GM23338 (cell line): ENCODE data around the gene PXMP2. TPM values are rescaled to one million over a fixed set of nuclear protein-coding genes. Genes with fewer than 3 reads are reported as not detected.

Experiments
- ATAC-seq: fragments of 200-7000 bp; cut with Tn5 transposase; 3 replicates; pipeline ENCODE4 v1.9.1; 2020
- DNase-seq: peaks from one replicate; pipeline ENCODE4 v3.0.0-alpha.2; 2015; ENCODE audit warnings: low spot score
- H2AFZ ChIP-seq: fragments of 200-600 bp; sonication (generic); 2 replicates; pipeline ENCODE4 v1.8.0; 2016; ENCODE audit warnings: antibody characterized with exemption, mild to moderate bottlenecking, moderate library complexity
- H3F3A ChIP-seq: fragments of 200-600 bp; sonication (generic); replicated peaks from 2 replicates; pipeline ENCODE4 v1.8.0; 2017; ENCODE audit warnings: antibody characterized with exemption, mixed run types, low read depth
- H3K27ac ChIP-seq: fragments of 200-600 bp; sonication (generic); 2 replicates; pipeline ENCODE4 v1.6.1; 2016; ENCODE audit warnings: low read depth
- H3K27me3 ChIP-seq: fragments of 200-600 bp; sonication (generic); 2 replicates; pipeline ENCODE4 v1.8.0; 2016; ENCODE audit warnings: mild to moderate bottlenecking, mixed run types, moderate library complexity; ENCODE audit not compliant: insufficient read depth
- H3K36me3 ChIP-seq: fragments of 200-600 bp; sonication (generic); 2 replicates; pipeline ENCODE4 v1.8.0; 2016; ENCODE audit warnings: mild to moderate bottlenecking; ENCODE audit not compliant: insufficient read depth
- H3K4me1 ChIP-seq: fragments of 200-600 bp; sonication (generic); 2 replicates; pipeline ENCODE4 v1.8.0; 2016; ENCODE audit warnings: mild to moderate bottlenecking, moderate library complexity; ENCODE audit not compliant: insufficient read depth
- H3K4me2 ChIP-seq: fragments of 200-600 bp; sonication (generic); 2 replicates; pipeline ENCODE4 v1.7.1; 2017; ENCODE audit warnings: mixed run types
- H3K4me3 ChIP-seq: fragments of 200-600 bp; sonication (generic); 2 replicates; pipeline ENCODE4 v1.6.1; 2016; ENCODE audit warnings: mixed run types
- H3K79me2 ChIP-seq: fragments of 200-600 bp; sonication (generic); replicated peaks from 2 replicates; pipeline ENCODE4 v1.8.0; 2017; ENCODE audit warnings: mild to moderate bottlenecking; ENCODE audit not compliant: insufficient read depth
- H3K9me2 ChIP-seq: fragments of 200-600 bp; sonication (generic); 2 replicates; pipeline ENCODE4 v1.8.0; 2017; ENCODE audit not compliant: insufficient read depth
- H4K20me1 ChIP-seq: fragments of 200-600 bp; sonication (generic); replicated peaks from 2 replicates; pipeline ENCODE4 v1.8.0; 2017; ENCODE audit warnings: mild to moderate bottlenecking; ENCODE audit not compliant: insufficient read depth
- H3K27ac Mint-ChIP-seq: 2 replicates; pipeline ENCODE4 v1.8.0; 2020; ENCODE audit warnings: inconsistent platforms, mild to moderate bottlenecking, moderate library complexity, mixed read lengths
- H3K27me3 Mint-ChIP-seq: 3 replicates; pipeline ENCODE4 v1.8.0; 2022; ENCODE audit warnings: low read depth, mild to moderate bottlenecking, moderate library complexity, mixed read lengths, inconsistent platforms; ENCODE audit not compliant: insufficient read depth, poor library complexity
- H3K36me3 Mint-ChIP-seq: 3 replicates; pipeline ENCODE4 v1.8.0; 2021; ENCODE audit warnings: low read depth, mild to moderate bottlenecking, inconsistent platforms, moderate library complexity, mixed read lengths
- H3K4me1 Mint-ChIP-seq: 3 replicates; pipeline ENCODE4 v1.8.0; 2020; ENCODE audit warnings: mild to moderate bottlenecking, inconsistent platforms, mixed read lengths
- H3K4me3 Mint-ChIP-seq: 3 replicates; pipeline ENCODE4 v1.8.0; 2021; ENCODE audit warnings: moderate library complexity, mild to moderate bottlenecking, inconsistent platforms, mixed read lengths
- H3K9me3 Mint-ChIP-seq: 3 replicates; pipeline ENCODE4 v1.8.0; 2020; ENCODE audit warnings: moderate library complexity, mild to moderate bottlenecking, inconsistent platforms, mixed read lengths
- CTCF ChIP-seq, 2 experiments: fragments of 200-600 bp in 1 of 2; sonication (generic) in 1 of 2; conservative IDR thresholded peaks; 2 replicates each; pipeline versions ENCODE4 v1.5.1 to v1.6.1; 2016 to 2017; ENCODE audit warnings: antibody characterized with exemption in 2 of 2, low read depth in 2 of 2, mild to moderate bottlenecking in 2 of 2, moderate library complexity in 1 of 2
- EZH2phosphoT487 ChIP-seq: fragments of 200-600 bp; sonication (generic); IDR thresholded peaks from one replicate; pipeline ENCODE4 v1.8.1; 2018; ENCODE audit warnings: antibody characterized with exemption; ENCODE audit not compliant: unreplicated experiment
- JUNB ChIP-seq: IDR thresholded peaks from one replicate; pipeline ENCODE4 v1.6.1; 2016; ENCODE audit warnings: antibody characterized with exemption; ENCODE audit not compliant: unreplicated experiment
- ZNF331 ChIP-seq: fragments of 250-450 bp; sonication (Bioruptor Pico); IDR thresholded peaks from 2 replicates; pipeline ENCODE4 v1.5.0; 2020; ENCODE audit warnings: low read depth, mild to moderate bottlenecking, moderate library complexity
- ZNF462 ChIP-seq: fragments of 250-450 bp; sonication (Bioruptor Pico); IDR thresholded peaks from 2 replicates; pipeline ENCODE4 v1.5.0; 2020; ENCODE audit warnings: mild to moderate bottlenecking, moderate library complexity
- polyA plus RNA-seq: library from polyadenylated mRNA; unstranded; fragments of >200 nt; fragmentation: Nextera tagmentation; extraction: Ambion mirVana; gene quantifications from 2 replicates; pipeline ENCODE4 v1.2.1, GENCODE V29; 2016
- total RNA-seq: library from RNA; depleted of rRNA; stranded (reverse); fragments of >200 nt; shearing (Covaris generic); gene quantifications from 2 replicates; pipeline ENCODE4 v1.2.3, GENCODE V29; 2014

Gene PXMP2
- total and polyA plus RNA-seq, 2 experiments from 2014 or later, result 17.3 to 19.7 TPM

GRCh38 chr12:132664206-132665148 lies 22.9 kb upstream of the PXMP2 start:
- Histone ChIP-seq H3K27ac (no peak overlapping the region), H4K20me1 (peaks cover 11% of the 10 kb centered on the region), H3K9me2 (no peaks in the 10 kb centered on the region), H3K36me3 (peaks cover 58% of the 10 kb centered on the region), H3K27me3 (no peaks in the 10 kb centered on the region), H3K79me2 (no peaks in the 10 kb centered on the region), H3F3A (no peaks in the 10 kb centered on the region), H3K4me1 (no peaks in the 10 kb centered on the region), H2AFZ (no peak overlapping the region), H3K4me3 (no peak overlapping the region), H3K4me2 (no peak overlapping the region)
- DNase-seq, result no peak
- H3K9me3 Mint-ChIP-seq, result no peaks in the 10 kb centered on the region
- H3K36me3 Mint-ChIP-seq, result peaks cover 99% of the 10 kb centered on the region
- no peaks in the 10 kb centered on the region for H3K27me3 Mint-ChIP-seq
- no peak for TF ChIP-seq ZNF331 (CRISPR knock-in tag)
- no peak for TF ChIP-seq CTCF (conservative IDR thresholded peaks at IDR 0.05; ENCODE audit: low read depth in 2 of 2)
- no peak for TF ChIP-seq JUNB
- no peak overlapping the region for H3K4me3 Mint-ChIP-seq
- no peak overlapping the region for H3K27ac Mint-ChIP-seq
- ATAC-seq, result no peak
- no peaks in the 10 kb centered on the region for H3K4me1 Mint-ChIP-seq

- H3K4me1 ChIP-seq, result no peaks in the 10 kb centered on the region
Observed at GRCh38 chr12:132665149-132665491, 22.3 kb upstream of the PXMP2 start.

More at GRCh38 chr12:132665149-132665491, 22.3 kb upstream of the PXMP2 start:
- H3K4me3 ChIP-seq, result no peak overlapping the region
- H3K27me3 ChIP-seq, result no peaks in the 10 kb centered on the region
- DNase-seq (no peak), ATAC-seq (no peak)
- H3K9me2 ChIP-seq, result no peaks in the 10 kb centered on the region
- no peaks in the 10 kb centered on the region for H3K79me2 ChIP-seq
- Mint-ChIP-seq H3K9me3 (no peaks in the 10 kb centered on the region), H3K4me3 (no peak overlapping the region), H3K4me1 (no peaks in the 10 kb centered on the region), H3K27ac (no peak overlapping the region; the same call in 1 of the 2 replicates), H3K36me3 (peaks cover 98% of the 10 kb centered on the region), H3K27me3 (no peaks in the 10 kb centered on the region)
- H3F3A ChIP-seq, result no peaks in the 10 kb centered on the region
- H3K36me3 ChIP-seq, result peaks cover 57% of the 10 kb centered on the region
- no peak for TF ChIP-seq EZH2phosphoT487
- no peak for TF ChIP-seq ZNF462 (CRISPR knock-in tag)
- no peak overlapping the region for H2AFZ ChIP-seq
- no peak overlapping the region for H3K27ac ChIP-seq
- no peak overlapping the region for H3K4me2 ChIP-seq
- H4K20me1 ChIP-seq, result peaks cover 11% of the 10 kb centered on the region
